ENCODE measurements around the gene RREB1.

- no peak for TF ChIP-seq CTCF (IDR thresholded peaks at IDR 0.05; ENCODE audit: insufficient read depth, low read length)
- no peak for TF ChIP-seq REST (IDR thresholded peaks at IDR 0.05; ENCODE audit: insufficient replicate concordance, low read depth)
- TF ChIP-seq POLR2AphosphoS5 (IDR thresholded peaks at IDR 0.05; ENCODE audit: low read depth), result no peak
- no peak for TF ChIP-seq SPI1 (IDR thresholded peaks at IDR 0.05; ENCODE audit: borderline replicate concordance, low read depth)
Measured at GRCh38 chr6:7071405-7071804, 36.4 kb upstream of the RREB1 start.
